Measurements from ENCODE around the gene AQP6.

AQP6 gene

DNA sequence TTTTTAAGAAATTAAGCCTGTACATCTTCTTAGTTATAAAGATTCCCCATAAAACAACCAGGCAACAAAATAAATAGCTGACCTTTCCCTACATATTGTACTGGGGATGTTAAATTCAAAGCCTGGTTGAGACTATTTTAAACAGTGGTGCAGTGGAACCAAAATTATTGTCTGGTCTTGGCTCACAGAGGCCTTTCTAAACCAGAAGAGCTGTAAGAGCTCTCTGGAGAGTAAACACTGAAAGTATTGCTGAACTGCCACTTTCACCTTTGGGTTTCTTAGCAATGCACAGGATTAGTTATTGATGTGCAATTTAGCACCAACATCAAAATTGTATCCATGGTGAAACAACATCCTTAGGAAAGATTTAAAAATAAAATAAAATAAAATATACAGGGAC lies 31.9 kb downstream of the AQP6 start:
- DNase-seq: no peak

DNA sequence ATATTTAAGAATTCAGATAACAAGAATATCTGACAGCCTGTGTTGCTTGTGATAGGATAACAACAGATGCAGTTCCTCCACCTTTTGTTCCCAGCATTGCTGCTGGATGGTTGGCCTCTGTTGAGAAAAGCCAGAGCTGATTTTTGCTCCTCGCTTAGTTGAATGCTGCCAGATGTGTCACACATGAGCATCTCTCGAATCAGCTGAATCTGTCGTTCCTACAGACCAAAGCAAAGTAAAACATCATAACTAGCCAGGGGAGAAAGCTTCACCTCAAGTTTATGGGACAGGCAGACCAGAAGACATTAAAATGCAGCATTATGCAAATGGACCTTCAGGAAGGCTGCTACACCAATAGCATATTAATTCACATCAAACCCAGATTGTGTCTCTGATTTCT lies 32.4 kb downstream of the AQP6 start:
- DNase-seq: no peak

DNA sequence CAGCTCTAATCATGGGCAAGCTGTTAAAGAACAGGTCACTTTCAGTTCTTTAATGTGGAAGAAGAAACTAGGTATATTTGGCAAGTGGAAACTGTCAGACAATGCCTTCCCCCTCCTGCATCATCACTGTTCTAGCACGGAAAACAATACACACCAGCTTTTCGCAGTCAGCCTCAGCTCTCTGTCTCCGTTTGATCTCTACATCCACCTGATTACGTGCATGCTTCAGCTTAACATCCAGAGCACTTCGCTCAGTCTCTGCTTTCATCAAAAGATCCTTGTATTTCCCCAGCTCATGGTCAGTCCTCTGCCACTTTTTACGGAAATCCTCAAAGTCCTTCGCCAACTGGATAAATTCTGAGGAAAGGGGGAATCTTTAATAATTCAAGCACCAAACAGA lies 33.5 kb downstream of the AQP6 start:
- DNase-seq: no peak

DNA sequence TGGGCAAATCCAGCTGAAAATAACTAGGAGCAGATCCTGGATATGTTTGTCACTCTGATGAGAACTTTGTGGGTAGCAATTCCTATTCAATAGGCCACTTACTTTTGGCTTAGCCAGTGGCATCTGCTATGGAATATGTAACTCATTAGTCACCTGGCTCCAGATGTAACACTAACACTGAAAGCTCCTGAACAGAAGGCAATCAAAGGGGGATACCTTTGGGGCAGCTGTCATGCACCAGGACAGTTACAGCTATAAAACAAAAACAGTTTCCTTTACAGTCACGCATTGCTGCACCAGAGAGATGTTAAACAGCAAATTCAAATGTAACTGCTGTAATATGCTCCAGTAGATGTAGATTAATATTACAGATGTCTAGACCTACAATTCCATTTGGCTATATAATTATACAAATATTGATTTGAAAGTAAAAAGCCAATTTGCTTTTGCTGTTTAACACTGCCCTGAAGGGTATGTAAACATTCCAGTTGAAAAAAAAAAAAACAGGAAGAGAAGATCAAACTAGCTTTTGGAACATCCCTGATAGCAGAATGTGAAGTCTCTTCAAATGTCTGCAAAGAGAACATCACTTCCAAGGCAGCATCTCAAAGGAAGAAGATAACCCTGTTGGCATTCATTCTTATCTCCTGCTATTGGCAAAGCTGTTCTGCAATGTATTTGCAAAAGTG lies 34.2 kb downstream of the AQP6 start:
- DNase-seq: no peak

DNA sequence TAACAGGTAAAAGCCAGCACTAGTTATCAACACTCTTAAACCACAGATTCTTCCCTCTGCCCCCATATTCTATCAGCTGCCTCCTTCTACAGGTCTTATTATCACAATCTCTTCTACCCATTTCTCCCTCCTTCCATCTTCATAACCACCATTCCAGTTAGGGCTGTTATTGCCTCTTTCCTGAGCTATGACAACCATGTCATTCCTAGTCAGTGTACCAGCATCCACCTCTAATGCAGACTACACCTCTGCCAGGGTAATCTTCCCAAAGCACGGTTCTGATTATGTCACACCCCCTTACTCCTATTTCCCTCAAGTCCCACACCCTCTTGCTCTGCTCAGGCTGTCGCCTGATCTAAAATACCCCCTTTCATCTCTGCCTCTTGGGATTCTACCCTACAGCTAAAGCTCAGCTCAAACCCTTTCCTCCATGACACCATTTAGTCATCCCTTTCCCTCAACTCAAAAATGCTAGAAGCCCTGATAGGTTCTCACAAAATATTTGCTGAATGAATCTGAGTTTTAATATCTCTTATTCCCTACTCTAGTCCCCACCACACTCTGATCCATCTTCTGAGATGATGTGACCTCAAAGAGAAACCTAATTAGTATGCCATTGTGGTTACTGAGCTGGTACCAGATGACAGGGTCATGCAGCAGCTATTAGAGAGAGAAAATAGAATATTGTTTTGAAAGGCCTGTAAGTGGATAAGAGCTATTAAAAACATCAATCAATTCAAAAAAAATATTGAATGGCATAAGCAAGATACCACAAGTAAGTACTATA lies 40.8 kb downstream of the AQP6 start:
- no peak for DNase-seq

DNA sequence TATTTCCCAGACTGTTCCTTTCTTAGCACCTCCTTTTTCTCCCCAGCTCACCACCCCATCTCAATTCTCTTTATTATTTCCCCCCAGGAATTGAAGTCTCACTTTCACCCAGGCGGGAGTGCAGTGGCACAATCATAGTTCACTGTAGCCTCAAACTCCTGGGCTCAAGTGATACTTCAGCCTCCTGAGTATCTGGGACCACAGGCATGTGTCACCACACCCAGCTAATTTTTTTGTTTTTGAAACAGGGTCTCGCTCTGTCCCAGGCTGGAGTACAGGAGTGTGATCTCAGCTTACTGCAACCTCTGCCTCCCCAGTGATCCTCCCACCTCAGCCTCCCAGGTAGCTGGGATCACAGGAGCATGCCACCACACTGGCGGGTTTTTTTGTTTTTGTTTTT lies 41.6 kb downstream of the AQP6 start:
- DNase-seq: no peak

DNA sequence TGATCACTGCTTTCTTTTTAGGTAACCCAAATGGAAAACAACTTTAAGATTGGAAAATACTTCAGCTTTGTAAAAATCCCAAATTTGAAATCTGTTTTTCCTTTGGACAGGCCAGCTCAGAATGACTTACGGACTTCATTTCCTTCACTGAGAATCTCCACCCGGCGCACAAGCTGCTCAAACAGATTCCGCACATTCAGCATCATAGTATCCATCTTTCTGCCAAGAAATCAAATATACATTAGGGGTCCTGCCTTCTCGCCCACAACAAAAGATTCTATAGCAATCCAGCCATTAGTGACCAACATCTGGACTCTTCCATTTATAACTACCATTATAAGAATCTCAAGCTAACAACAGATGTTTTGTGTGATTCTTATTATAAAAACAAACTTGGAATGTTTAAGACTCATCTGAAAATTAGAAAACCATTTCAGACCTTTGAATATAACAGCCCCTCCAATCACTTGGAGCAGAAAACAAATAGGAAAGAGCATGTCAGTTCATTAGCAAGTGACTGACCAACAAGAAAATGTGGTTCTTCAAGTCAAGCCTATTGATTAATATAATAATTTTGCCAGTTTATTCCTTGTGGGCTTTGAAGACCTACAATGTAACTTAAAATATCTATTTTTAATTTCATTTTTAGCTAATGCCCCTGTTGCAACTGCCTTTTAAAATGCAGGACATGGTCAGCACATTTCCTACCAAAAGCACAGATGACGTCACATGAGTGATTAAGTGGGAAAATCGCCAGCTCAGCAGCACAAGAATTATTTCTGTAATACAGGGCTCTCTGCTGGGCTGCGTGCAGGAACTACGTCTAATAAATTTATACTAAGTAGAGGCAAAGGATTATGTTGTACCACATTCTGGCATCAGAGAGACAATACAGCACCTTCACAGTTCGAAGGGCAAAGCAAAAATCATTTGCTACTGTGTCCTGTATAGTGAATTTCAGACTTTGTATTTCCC lies 44.0 kb downstream of the AQP6 start:
- DNase-seq: no peak

DNA sequence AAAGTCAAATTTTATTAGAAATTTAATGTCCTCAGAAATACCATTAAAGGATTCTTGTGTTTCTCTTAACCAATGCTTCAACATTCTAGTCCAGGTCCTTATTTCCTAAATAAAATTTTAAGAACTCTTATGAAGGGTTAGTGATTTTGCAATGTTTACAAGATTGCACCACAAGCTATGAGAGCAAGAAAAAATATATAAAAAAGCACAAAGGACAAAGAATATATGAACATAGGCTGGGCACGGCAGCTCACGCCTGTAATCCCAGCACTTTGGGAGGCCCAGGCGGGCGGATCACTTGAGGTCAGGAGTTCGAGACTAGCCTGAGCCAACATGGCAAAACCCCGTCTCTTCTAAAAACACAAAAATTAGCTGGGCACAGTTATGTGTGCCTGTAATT lies 44.9 kb downstream of the AQP6 start:
- no peak for DNase-seq

DNA sequence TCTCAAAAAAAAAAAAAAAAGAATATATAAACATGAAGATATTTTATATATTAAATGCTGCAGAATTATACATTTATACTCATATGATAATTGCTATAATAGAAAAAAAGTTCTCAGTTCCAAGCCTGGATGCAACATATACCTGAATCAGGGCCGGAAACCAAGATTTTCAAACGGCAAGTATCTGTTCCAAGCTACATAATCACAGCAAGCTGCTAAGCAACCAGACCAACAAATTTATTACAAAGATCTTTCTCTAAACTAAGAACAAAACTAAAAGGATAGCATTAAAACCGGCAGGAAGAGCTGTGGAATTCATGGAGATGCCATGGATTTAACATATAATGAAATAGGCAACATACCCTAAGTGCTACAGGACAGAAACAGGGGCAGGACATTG lies 45.4 kb downstream of the AQP6 start:
- DNase-seq: no peak

DNA sequence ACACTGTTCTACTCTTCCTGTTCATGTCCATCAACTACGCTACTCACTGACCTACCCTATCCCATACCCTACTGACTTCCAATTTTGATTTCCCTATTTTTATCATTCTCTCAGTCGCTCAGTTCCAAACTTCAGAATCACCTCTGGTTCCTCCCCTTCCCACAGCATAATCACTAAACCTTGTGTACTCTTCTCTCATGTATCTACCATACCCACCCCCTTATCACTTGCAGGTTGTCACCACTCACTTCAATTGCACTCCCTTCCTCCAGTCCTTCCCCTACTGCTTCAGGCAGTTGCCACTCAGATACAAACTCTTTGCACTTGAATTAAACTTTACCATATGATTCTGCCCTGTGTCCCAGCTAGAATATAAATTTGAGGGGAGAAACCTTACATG lies 46.2 kb downstream of the AQP6 start:
- no peak for DNase-seq

DNA sequence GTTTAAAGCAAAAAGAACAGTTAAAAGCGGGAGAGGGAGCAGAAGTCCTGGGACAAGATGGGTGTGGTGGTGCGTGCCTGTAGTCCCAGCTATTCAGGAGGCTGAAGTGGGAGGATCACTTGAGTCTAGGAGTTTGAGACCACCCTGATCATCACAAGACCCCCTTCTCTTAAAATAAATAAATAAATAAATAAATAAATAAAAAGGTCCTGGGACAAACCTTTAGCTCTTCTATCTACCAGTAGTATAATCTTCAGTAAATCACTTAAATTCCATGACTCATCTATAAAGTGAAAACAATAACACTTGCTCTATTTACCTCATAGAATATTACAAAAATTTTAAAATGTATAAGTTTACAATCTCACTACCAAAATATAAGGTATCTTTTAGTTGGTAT lies 46.8 kb downstream of the AQP6 start:
- no peak for DNase-seq

DNA sequence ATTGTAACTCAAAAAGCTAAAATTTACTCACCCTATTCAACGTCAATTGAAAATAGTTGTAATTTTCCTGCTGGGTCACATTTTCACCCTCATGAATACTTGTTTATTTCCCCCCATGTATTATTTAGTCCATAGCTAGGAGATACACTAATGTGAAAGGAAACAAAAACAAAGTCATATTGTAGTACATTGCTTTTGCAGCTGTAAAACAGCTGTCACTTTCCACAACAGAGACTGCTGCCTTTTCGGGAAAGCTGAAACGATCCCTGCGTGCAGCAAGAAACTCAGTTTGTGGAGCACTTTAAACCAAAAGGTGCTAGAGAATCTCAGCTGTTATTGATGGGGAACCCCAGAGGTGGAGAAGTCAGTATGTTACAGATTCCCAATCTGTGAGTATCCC lies 48.3 kb downstream of the AQP6 start:
- DNase-seq: no peak

DNA sequence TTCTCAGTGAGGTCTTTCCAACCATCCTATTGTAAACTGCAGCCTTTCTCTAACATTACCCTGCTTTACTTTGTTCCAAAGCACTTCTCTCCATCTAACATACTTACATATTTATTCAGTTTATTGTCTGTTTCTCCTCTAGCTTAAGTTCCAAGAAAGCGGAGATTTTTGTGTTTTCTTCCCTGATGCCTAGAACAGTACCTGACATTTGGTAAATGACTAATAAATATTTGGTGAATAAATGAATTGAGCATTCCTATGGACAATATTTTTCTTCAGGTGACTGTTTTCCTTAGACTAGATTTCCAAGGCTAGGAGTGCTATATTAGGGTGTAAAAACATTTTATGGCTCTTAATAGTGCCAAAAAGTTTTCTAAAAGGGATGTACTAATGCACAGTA lies 50.2 kb downstream of the AQP6 start:
- no peak for DNase-seq

DNA sequence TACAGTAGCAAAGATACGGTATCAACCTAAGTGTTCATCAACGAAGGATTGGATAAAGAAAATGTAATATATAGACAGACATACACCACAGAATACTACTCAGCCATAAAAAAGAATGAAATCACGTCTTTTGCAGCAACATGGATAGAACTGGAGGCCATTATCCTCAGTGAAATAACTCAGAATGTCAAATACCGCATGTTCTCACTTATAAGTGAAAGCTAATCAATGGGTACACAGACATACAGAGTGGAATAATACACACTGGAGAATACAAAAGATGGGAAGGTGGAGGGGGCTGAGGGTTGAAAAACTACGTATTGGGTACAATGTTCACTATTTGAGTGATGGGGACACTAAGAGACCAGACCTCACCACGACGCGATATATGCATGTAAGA lies 51.5 kb downstream of the AQP6 start:
- DNase-seq: no peak

DNA sequence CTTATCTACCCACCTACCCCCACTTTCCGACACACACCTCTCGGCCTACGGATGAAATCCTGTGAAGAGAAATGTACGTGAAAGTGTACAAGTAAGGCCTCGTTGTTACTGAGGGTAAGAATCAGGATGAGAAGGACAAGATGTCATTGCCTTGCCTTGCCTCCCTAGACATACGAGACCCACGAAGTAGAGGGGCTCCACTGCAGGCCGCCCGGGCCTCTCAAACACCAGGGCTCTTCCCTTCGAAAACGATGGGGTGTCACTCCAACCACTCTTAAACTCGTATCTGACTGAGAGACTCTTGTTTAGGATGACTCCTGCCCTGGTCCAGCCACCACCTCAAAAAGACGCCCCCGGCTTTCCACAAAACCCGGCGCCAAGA lies 52.0 kb downstream of the AQP6 start:
- DNase-seq: no peak

DNA sequence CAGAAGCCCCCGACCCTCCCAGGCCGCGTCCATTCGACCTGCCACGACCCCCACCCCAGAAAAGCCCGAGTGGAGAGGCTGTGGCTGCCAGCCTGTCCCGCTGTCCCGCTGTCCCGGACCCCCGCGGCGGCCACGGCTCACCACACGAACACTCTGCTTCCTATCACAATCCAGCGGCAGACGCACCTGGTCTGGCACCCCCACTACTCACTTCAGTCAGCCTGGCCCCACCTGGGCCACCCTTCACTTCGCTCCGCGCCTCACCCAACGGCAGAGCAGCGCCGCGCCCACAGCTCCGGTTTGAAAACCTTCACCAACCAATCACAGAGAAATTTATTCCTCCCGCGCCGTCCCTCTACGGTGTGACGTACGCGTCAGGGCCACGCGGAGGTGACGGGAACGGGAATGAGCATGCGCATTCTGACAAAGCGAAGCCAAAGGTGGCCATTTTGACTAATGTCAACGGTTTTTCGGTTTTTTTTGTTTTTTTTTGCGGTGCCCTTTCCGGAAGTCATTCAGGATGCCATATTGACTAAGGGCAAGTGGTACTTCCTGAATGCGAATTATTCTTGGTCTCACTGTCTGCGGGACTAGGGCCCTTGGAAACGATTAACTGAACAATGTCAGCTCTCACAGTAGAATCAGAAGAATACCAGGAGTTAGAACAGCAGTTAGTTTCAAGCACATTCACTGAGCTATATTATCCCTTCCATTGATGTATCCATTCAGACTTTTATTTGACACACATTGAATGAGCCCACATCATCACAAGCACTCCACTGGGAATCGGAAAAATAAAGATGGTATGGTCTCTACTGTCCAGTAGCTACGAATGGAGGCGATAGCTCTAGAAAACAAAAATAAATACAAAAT lies 52.7 kb downstream of the AQP6 start, which contains the start of gene RACGAP1:
Gene RACGAP1, minus strand, starts transcription at position 308 of the 873 bp plus-strand sequence. CDS start 8,779 bp downstream, outside the sequence.
- peak; percentile 91 for DNase-seq

DNA sequence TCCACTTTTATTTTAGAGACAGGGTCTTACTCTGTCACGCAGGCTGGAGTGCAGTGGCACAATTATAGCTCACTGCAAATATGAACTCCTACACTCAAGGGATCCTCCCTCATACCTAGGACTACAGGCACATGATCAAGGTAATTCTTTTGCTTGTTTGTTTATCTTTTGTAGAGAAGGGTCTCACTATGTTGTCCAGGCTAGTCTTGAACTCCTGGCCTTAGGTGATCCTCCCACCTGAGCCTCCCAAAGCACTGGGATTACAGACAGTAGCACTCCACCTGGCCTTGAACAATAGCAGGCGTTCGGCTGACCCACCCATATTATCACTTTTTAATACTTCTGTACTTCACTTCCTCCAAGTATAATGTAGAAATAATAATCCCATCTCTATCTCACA lies 53.9 kb downstream of the AQP6 start:
- DNase-seq: no peak

Measured in activated effector memory CD4-positive, alpha-beta T cell treated with Interleukin-2 at 50 U/mL for 16 hours (primary cell).